H1 (cell line): ENCODE results near the gene BAZ2A. TPM values are rescaled to one million over a fixed set of nuclear protein-coding genes. Genes with fewer than 3 reads are reported as not detected.

Experiments used
- CTCF ChIA-PET: fragments of 300-600 bp; sonication (Branson Sonifier 250); formaldehyde crosslinking; loops from one replicate; lab custom pipeline; 2021; ENCODE audit not compliant: partially characterized antibody; lab: Charles Lee
- POLR2A ChIA-PET: fragments of 300-600 bp; sonication (Branson Sonifier 250); formaldehyde crosslinking; loops from one replicate; lab custom pipeline; 2021; ENCODE audit warnings: inconsistent platforms; ENCODE audit not compliant: partially characterized antibody; lab: Charles Lee
- DNase-seq, 2 experiments: peaks; one replicate each; pipeline versions ENCODE4 v3.0.0 to v3.0.0-alpha.2; 2010 to 2022; ENCODE audit warnings: low spot score in 2 of 2, low read depth in 1 of 2, mixed read lengths in 1 of 2
- FAIRE-seq: peaks from 2 replicates; lab custom pipeline; 2011; peaks lifted over from hg19 to GRCh38; lab: Jason Lieb, UNC
- H2AFZ ChIP-seq: 2 replicates; pipeline ENCODE4 v1.8.1; 2012; ENCODE audit warnings: low read length, inconsistent platforms
- H2AK5ac ChIP-seq: 2 replicates; pipeline ENCODE4 v1.6.1; 2013; ENCODE audit warnings: low read depth, low read length
- H2BK120ac ChIP-seq: replicated peaks from 2 replicates; pipeline ENCODE3; 2013; ENCODE audit warnings: low read depth, low read length, inconsistent platforms
- H2BK12ac ChIP-seq: 2 replicates; pipeline ENCODE4 v1.6.1; 2013; ENCODE audit warnings: low read depth, low read length
- H2BK15ac ChIP-seq: 2 replicates; pipeline ENCODE4 v1.6.1; 2013; ENCODE audit warnings: low read length
- H2BK20ac ChIP-seq: 2 replicates; pipeline ENCODE4 v1.6.1; 2013; ENCODE audit warnings: low read length
- H2BK5ac ChIP-seq: 2 replicates; pipeline ENCODE4 v1.6.1; 2013; ENCODE audit warnings: low read depth, low read length
- H3K14ac ChIP-seq: 2 replicates; pipeline ENCODE4 v1.6.1; 2013; ENCODE audit warnings: inconsistent platforms; ENCODE audit not compliant: insufficient read length
- H3K18ac ChIP-seq: 2 replicates; pipeline ENCODE4 v1.6.1; 2013; ENCODE audit warnings: low read length; ENCODE audit errors: extremely low read depth
- H3K23ac ChIP-seq: 2 replicates; pipeline ENCODE4 v1.6.1; 2013; ENCODE audit warnings: inconsistent platforms; ENCODE audit not compliant: insufficient read length
- H3K23me2 ChIP-seq: 2 replicates; pipeline ENCODE4 v1.6.1; 2013; ENCODE audit warnings: low read depth, low read length
- H3K27ac ChIP-seq: 2 replicates; pipeline ENCODE4 v1.6.1; 2011; ENCODE audit warnings: low read depth, low read length, inconsistent platforms
- H3K27me3 ChIP-seq, 4 experiments: replicated peaks in 1 of 4; 1 replicate in 1 of 4; 2 replicates in 3 of 4; pipeline versions ENCODE4 v1.6.1 to v1.8.1; 2011 to 2013; ENCODE audit warnings: low read length in 3 of 4, mild to moderate bottlenecking in 3 of 4, inconsistent platforms in 2 of 4, mixed read lengths in 2 of 4, moderate library complexity in 1 of 4; ENCODE audit not compliant: control insufficient read depth in 3 of 4, insufficient read depth in 3 of 4; ENCODE audit errors: extremely low read depth in 1 of 4
- H3K36me3 ChIP-seq, 4 experiments: 2 replicates each; pipeline versions ENCODE4 v1.6.1 to v1.8.1; 2011 to 2013; ENCODE audit warnings: mild to moderate bottlenecking in 4 of 4, low read length in 3 of 4, moderate library complexity in 2 of 4, control low read depth in 1 of 4, inconsistent platforms in 1 of 4; ENCODE audit not compliant: insufficient read depth in 4 of 4, control insufficient read depth in 2 of 4
- H3K4ac ChIP-seq: replicated peaks from 2 replicates; pipeline ENCODE3; 2013; ENCODE audit warnings: low read length, low read depth, mixed read lengths, inconsistent platforms; ENCODE audit not compliant: insufficient read length
- H3K4me1 ChIP-seq, 4 experiments: replicated peaks in 1 of 4; 1 replicate in 1 of 4; 2 replicates in 3 of 4; pipeline versions ENCODE4 v1.6.1 to v1.8.1; 2011 to 2013; ENCODE audit warnings: low read length in 3 of 4, inconsistent platforms in 2 of 4, mixed read lengths in 1 of 4; ENCODE audit not compliant: insufficient read depth in 4 of 4, control insufficient read depth in 3 of 4
- H3K4me2 ChIP-seq, 2 experiments: 2 replicates each; pipeline versions ENCODE4 v1.6.1 to v1.8.1; 2011 to 2013; ENCODE audit warnings: low read depth in 2 of 2, low read length in 2 of 2, control low read depth in 1 of 2, inconsistent platforms in 1 of 2, mild to moderate bottlenecking in 1 of 2; ENCODE audit not compliant: insufficient read depth in 1 of 2
- H3K4me3 ChIP-seq, 4 experiments: fragments of 200-600, 300-600 bp in 1 of 4; sonication (generic), shearing (Covaris generic), sonication (Bioruptor Twin) in 1 of 4; 2 replicates each; pipeline versions ENCODE4 v1.5.1 to v1.8.1; 2011 to 2016; ENCODE audit warnings: low read length in 4 of 4, low read depth in 3 of 4, control low read depth in 2 of 4, inconsistent platforms in 2 of 4, mild to moderate bottlenecking in 2 of 4, mixed read lengths in 1 of 4, moderate library complexity in 1 of 4; ENCODE audit not compliant: insufficient read depth in 2 of 4; ENCODE audit errors: extremely low read depth in 1 of 4
- H3K56ac ChIP-seq: replicated peaks from 2 replicates; pipeline ENCODE3; 2013; ENCODE audit warnings: low read depth, mild to moderate bottlenecking, mixed read lengths, low read length, inconsistent platforms; ENCODE audit not compliant: insufficient read length
- H3K79me1 ChIP-seq: 2 replicates; pipeline ENCODE4 v1.6.1; 2013; ENCODE audit warnings: low read depth, low read length, control low read depth
- H3K79me2 ChIP-seq, 2 experiments: 2 replicates each; pipeline versions ENCODE4 v1.6.1 to v1.8.1; 2012 to 2013; ENCODE audit warnings: low read length in 2 of 2, mild to moderate bottlenecking in 2 of 2, inconsistent platforms in 1 of 2; ENCODE audit not compliant: insufficient read depth in 2 of 2, control insufficient read depth in 1 of 2
- H3K9ac ChIP-seq, 4 experiments: replicated peaks in 1 of 4; 1 replicate in 1 of 4; 2 replicates in 3 of 4; pipeline versions ENCODE4 v1.6.1 to v1.8.1; 2011 to 2013; ENCODE audit warnings: low read depth in 3 of 4, low read length in 3 of 4, control low read depth in 2 of 4, mild to moderate bottlenecking in 2 of 4, moderate library complexity in 2 of 4, inconsistent platforms in 1 of 4; ENCODE audit errors: extremely low read depth in 1 of 4
- H3K9me3 ChIP-seq, 2 experiments: 2 replicates each; pipeline versions ENCODE4 v1.6.1 to v1.8.1; 2012 to 2013; ENCODE audit warnings: mild to moderate bottlenecking in 2 of 2, moderate library complexity in 2 of 2, control low read depth in 1 of 2, inconsistent platforms in 1 of 2, low read depth in 1 of 2, low read length in 1 of 2, mixed read lengths in 1 of 2; ENCODE audit not compliant: insufficient read depth in 2 of 2
- H4K20me1 ChIP-seq, 2 experiments: replicated peaks in 1 of 2; 2 replicates each; pipeline versions ENCODE3 to v1.8.1; 2011 to 2013; ENCODE audit warnings: inconsistent platforms in 2 of 2, low read length in 2 of 2, mild to moderate bottlenecking in 1 of 2; ENCODE audit not compliant: insufficient read depth in 2 of 2, control insufficient read depth in 1 of 2
- H4K5ac ChIP-seq: 2 replicates; pipeline ENCODE4 v1.6.1; 2013; ENCODE audit warnings: low read length, low read depth, mixed read lengths, inconsistent platforms; ENCODE audit not compliant: insufficient read length
- H4K8ac ChIP-seq: 2 replicates; pipeline ENCODE4 v1.8.0; 2013; ENCODE audit warnings: mild to moderate bottlenecking, moderate library complexity, low read length, inconsistent platforms; ENCODE audit not compliant: insufficient read depth; ENCODE audit errors: extremely low read depth
- H4K91ac ChIP-seq: replicated peaks from 2 replicates; pipeline ENCODE3; 2013; ENCODE audit warnings: low read length, mixed read lengths, inconsistent platforms; ENCODE audit not compliant: insufficient read length
- NRF1 ChIP-seq: IDR thresholded peaks from 2 replicates; pipeline ENCODE4 v1.6.1; 2011; ENCODE audit warnings: mild to moderate bottlenecking, low read depth, low read length, improper control_type of control experiment
- POLR2AphosphoS5 ChIP-seq: IDR thresholded peaks from 2 replicates; pipeline ENCODE4 v1.6.1; 2011; ENCODE audit warnings: low read depth, low read length
- RAD21 ChIP-seq, 2 experiments: IDR thresholded peaks in 1 of 2; conservative IDR thresholded peaks in 1 of 2; 2 replicates each; pipeline ENCODE4 v1.6.1; 2011; ENCODE audit warnings: low read depth in 2 of 2, low read length in 2 of 2, improper control_type of control experiment in 1 of 2, inconsistent platforms in 1 of 2, mild to moderate bottlenecking in 1 of 2, moderate library complexity in 1 of 2
- SIN3A ChIP-seq, 2 experiments: IDR thresholded peaks in 1 of 2; conservative IDR thresholded peaks in 1 of 2; 2 replicates each; pipeline ENCODE4 v1.6.1; 2011 to 2012; ENCODE audit warnings: low read length in 2 of 2, improper control_type of control experiment in 1 of 2, low read depth in 1 of 2, mild to moderate bottlenecking in 1 of 2
- SP1 ChIP-seq: IDR thresholded peaks from 2 replicates; pipeline ENCODE4 v1.6.1; 2011; ENCODE audit warnings: low read depth, low read length
- SUZ12 ChIP-seq: fragments of 200-600 bp; sonication (generic); IDR thresholded peaks from 2 replicates; pipeline ENCODE4 v1.6.1; 2012; ENCODE audit warnings: mild to moderate bottlenecking, inconsistent platforms, low read length, moderate library complexity, mixed read lengths
- WGBS, 2 experiments: shearing (Covaris generic) in 1 of 2; methylation state at CpG; one replicate each; pipeline versions ENCODE4 v1.1.6 to v1.1.7; 2013 to 2015; ENCODE audit warnings: low lambda C conversion rate in 2 of 2, mixed read lengths in 2 of 2, inconsistent platforms in 1 of 2, low coverage in 1 of 2, missing lambda C conversion rate in 1 of 2; ENCODE audit not compliant: insufficient replicate concordance in 2 of 2, insufficient coverage in 1 of 2, insufficient read length in 1 of 2; ENCODE audit errors: extremely low coverage in 1 of 2, missing lambda C conversion rate in 1 of 2; 5-methylcytosine and 5-hydroxymethylcytosine counted together
- polyA plus RNA-seq, 7 experiments: library from polyadenylated mRNA; depleted of rRNA in 3 of 7; stranded (reverse) in 5 of 7; unstranded in 2 of 7; fragments of >200 nt in 5 of 7; fragments of 200-250 nt in 2 of 7; gene quantifications; 1 replicate in 5 of 7; 2 replicates in 1 of 7; 4 replicates in 1 of 7; pipeline versions ENCODE4 v1.2.1 to v1.2.3, GENCODE V29; 2011 to 2013; ENCODE audit warnings: missing spikeins in 2 of 7, mixed read lengths in 2 of 7
- total RNA-seq: library from RNA; stranded (reverse); fragmentation: NEBNext Ultra II Directional; extraction: Animal tissue kit (Norgen Biotek cat#: 25700); gene quantifications from 2 replicates; pipeline ENCODE4 v1.2.1, GENCODE V29; 2021
- TF ChIP-seq, protein P1 (sequence below): IDR thresholded peaks from 2 replicates; pipeline ENCODE4 v1.6.1; 2012; ENCODE audit warnings: inconsistent platforms
- TF ChIP-seq, protein P2 (sequence below): IDR thresholded peaks from 2 replicates; pipeline ENCODE4 v1.6.1; 2012; ENCODE audit warnings: low read length, inconsistent platforms

Gene BAZ2A
- total and polyA plus RNA-seq, 2 of the 8 experiments (the other 6 are each of a cell fraction or from before 2014, with no cell fraction given) = 52.0 to 110 TPM

DNA sequence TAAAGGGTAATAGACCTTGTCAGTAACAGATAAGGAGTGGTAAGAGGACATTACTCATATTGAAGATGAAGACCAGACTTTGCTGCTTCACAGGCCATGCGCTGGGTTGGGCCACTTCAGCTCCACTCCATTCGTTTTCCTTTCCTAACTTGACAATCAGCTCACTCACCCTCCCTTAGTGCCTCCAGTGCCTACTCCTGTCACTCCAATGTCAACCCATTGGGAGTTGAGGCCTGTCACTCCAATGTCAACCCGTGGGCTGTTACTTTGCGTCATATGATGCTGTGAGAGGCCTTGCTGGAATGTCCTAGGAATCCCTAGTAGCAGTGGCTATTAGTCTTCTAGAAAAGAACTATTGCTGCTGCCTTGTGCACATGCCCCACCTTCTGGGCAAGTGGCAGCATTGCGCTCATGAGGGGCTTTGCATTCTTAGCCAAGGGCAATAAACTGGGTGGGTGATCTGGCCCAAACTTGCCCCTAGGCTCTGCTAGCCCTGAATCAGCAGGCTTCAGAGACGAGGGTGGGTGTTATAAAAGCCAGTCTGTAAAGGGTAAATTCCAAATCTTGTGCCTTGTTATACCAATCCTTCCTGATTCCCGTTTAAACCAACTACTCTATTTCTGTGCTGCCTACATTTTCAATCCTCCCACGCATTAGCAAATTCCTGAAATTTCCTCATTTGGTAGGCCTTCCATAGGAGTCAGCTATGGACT is 36.1 kb downstream of the BAZ2A start:
- CTCF ChIA-PET = interaction anchor here (0.5 to 15.9 kb wide), 29 partner anchors 9 to 659 kb away, joined by 3 to 279 read pairs (median 4); partner anchors contain the start of genes BAZ2A and RBMS2
- no peak overlapping the region for H2BK120ac ChIP-seq
- no peak overlapping the region for H3K23ac ChIP-seq
- no peaks in the 10 kb centered on the region for H3K79me1 ChIP-seq
- H3K18ac ChIP-seq = 0 out of 2 replicates have a peak overlapping the region, but pooled peaks have one; percentile 34
- 50% methylated on average over 8 of the region's 8 CpGs; no CpG with 5 or more reads in 1 of the 2 experiments for WGBS, 2 experiments
- H3K23me2 ChIP-seq = no peaks in the 10 kb centered on the region
- H3K14ac ChIP-seq = no peak overlapping the region
- H2BK15ac ChIP-seq = no peak overlapping the region
- no peak overlapping the region for H2BK20ac ChIP-seq
- FAIRE-seq (peak; percentile 91), DNase-seq (peak; percentile 61 to 84)
- no peak overlapping the region for H3K4me3 ChIP-seq
- H3K9me3 ChIP-seq = no peaks in the 10 kb centered on the region
- H4K20me1 ChIP-seq = peaks cover 0 to 2% of the 10 kb centered on the region in 2 experiments
- no peak overlapping the region for H3K9ac ChIP-seq
- no peak overlapping the region for H4K91ac ChIP-seq
- no peaks in the 10 kb centered on the region for H3K27me3 ChIP-seq
- H3K79me2 ChIP-seq = no peaks in the 10 kb centered on the region
- no peak overlapping the region; the same call in 1 of the 2 replicates for H4K8ac ChIP-seq
- peak overlapping the region; percentile 49; the same call in 1 of the 2 replicates for H2BK5ac ChIP-seq
- H3K56ac ChIP-seq = no peak overlapping the region
- H2AK5ac ChIP-seq = no peak overlapping the region
- peaks cover 0 to 10% (median 4%) of the 10 kb centered on the region in 4 experiments; a peak in 5 of 7 replicates for H3K4me1 ChIP-seq
- H2AFZ ChIP-seq = no peak overlapping the region
- POLR2A ChIA-PET = interaction anchor here (0.8 to 2.9 kb wide), 5 partner anchors 9 to 56 kb away, joined by 3 to 9 read pairs (median 5); no protein-coding TSS in a partner anchor
- H3K27ac ChIP-seq = 0 out of 2 replicates have a peak overlapping the region, but pooled peaks have one; percentile 19
- H2BK12ac ChIP-seq = peak overlapping the region; percentile 78; the same call in 1 of the 2 replicates
- H3K4ac ChIP-seq = no peak overlapping the region
- H4K5ac ChIP-seq = peak overlapping the region; percentile 54
- no peak overlapping the region for H3K4me2 ChIP-seq
- H3K36me3 ChIP-seq = peaks cover 8 to 24% (median 10%) of the 10 kb centered on the region in 4 experiments; a peak in 7 of 8 replicates
- TF ChIP-seq SP1 (no peak), SIN3A (conservative IDR thresholded peaks at IDR 0.05 in 1 of 2, IDR thresholded peaks at IDR 0.05 in 1 of 2; ENCODE audit: low read depth in 1 of 2, low read length in 2 of 2) (peak; percentile 38 to 90; a peak in 2 of 4 replicates), SUZ12 (no peak), POLR2AphosphoS5 (peak; percentile 58; the same call in 1 of the 2 replicates), RAD21 (IDR thresholded peaks at IDR 0.05 in 1 of 2, conservative IDR thresholded peaks at IDR 0.05 in 1 of 2; ENCODE audit: low read depth in 2 of 2, low read length in 2 of 2) (peak; percentile 91 to 92), NRF1 (no peak)
- TF ChIP-seq, protein P1, sequence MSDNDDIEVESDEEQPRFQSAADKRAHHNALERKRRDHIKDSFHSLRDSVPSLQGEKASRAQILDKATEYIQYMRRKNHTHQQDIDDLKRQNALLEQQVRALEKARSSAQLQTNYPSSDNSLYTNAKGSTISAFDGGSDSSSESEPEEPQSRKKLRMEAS = peak; percentile 35; the same call in 1 of the 2 replicates
- TF ChIP-seq, protein P2, sequence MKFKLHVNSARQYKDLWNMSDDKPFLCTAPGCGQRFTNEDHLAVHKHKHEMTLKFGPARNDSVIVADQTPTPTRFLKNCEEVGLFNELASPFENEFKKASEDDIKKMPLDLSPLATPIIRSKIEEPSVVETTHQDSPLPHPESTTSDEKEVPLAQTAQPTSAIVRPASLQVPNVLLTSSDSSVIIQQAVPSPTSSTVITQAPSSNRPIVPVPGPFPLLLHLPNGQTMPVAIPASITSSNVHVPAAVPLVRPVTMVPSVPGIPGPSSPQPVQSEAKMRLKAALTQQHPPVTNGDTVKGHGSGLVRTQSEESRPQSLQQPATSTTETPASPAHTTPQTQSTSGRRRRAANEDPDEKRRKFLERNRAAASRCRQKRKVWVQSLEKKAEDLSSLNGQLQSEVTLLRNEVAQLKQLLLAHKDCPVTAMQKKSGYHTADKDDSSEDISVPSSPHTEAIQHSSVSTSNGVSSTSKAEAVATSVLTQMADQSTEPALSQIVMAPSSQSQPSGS = peak; percentile 70; the same call in 1 of the 2 replicates
